Hepatocyte (in vitro differentiated cells): ENCODE results near the gene GOLGA6C.

Experiments used
- EZH2 ChIP-seq: fragments of 200-600 bp; sonication (generic); IDR thresholded peaks from 2 replicates; pipeline ENCODE4 v1.6.1; 2016; ENCODE audit warnings: antibody characterized with exemption, mild to moderate bottlenecking, borderline replicate concordance
- EZH2phosphoT487 ChIP-seq: fragments of 200-600 bp; sonication (generic); IDR thresholded peaks from one replicate; pipeline ENCODE4 v1.6.1; 2018; ENCODE audit warnings: antibody characterized with exemption, mild to moderate bottlenecking, low read depth, moderate library complexity; ENCODE audit not compliant: unreplicated experiment, severe bottlenecking
- TF ChIP-seq, protein P1 (sequence below): fragments of 200-600 bp; sonication (generic); IDR thresholded peaks from 2 replicates; pipeline ENCODE4 v1.5.1; 2016; ENCODE audit warnings: antibody characterized with exemption, mild to moderate bottlenecking; ENCODE audit not compliant: poor library complexity

DNA sequence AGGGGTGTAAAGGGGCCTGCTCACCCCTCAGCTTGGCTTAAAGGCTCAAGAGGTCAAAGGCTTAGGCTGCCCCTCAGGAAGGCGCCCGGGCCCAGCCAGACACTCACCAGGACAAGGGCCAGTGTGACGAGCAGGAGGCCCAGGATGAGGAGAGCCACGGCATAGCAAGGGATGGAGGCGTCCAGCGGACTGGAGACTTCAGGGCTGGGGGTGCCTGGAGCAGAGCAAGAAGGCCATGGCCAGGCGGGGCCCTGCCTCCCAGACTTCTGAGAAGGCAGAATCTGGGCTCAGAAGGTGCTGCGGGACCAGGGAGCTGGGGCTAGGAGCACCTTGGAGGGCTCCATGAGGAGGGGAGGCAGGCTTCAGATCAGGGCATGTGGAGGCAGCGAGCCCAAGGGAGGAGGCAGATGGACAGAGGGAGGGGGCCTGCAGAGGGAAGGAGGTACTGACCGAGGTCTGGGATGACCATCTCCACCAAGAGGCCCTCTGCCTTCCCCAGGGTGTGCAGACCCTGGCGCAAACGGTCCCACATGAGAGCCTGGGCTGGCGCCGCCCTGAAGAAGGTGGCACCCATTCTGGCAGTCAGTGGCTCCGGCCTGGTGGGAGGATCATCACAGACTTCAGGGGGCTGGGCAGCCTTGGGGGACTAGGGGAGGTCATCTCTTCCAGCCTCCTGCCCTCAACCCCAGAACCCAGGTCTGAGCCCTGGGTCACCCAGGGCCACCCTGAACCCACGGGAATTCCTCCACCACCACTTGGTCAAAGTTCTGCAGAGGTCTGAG lies 32.0 kb upstream of the GOLGA6C start:
- TF ChIP-seq, protein P1, sequence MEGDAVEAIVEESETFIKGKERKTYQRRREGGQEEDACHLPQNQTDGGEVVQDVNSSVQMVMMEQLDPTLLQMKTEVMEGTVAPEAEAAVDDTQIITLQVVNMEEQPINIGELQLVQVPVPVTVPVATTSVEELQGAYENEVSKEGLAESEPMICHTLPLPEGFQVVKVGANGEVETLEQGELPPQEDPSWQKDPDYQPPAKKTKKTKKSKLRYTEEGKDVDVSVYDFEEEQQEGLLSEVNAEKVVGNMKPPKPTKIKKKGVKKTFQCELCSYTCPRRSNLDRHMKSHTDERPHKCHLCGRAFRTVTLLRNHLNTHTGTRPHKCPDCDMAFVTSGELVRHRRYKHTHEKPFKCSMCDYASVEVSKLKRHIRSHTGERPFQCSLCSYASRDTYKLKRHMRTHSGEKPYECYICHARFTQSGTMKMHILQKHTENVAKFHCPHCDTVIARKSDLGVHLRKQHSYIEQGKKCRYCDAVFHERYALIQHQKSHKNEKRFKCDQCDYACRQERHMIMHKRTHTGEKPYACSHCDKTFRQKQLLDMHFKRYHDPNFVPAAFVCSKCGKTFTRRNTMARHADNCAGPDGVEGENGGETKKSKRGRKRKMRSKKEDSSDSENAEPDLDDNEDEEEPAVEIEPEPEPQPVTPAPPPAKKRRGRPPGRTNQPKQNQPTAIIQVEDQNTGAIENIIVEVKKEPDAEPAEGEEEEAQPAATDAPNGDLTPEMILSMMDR, result no peak
- TF ChIP-seq EZH2phosphoT487 (no peak), EZH2 (no peak)
